ENCODE measurements around the gene C2.

The C2 gene

DNA sequence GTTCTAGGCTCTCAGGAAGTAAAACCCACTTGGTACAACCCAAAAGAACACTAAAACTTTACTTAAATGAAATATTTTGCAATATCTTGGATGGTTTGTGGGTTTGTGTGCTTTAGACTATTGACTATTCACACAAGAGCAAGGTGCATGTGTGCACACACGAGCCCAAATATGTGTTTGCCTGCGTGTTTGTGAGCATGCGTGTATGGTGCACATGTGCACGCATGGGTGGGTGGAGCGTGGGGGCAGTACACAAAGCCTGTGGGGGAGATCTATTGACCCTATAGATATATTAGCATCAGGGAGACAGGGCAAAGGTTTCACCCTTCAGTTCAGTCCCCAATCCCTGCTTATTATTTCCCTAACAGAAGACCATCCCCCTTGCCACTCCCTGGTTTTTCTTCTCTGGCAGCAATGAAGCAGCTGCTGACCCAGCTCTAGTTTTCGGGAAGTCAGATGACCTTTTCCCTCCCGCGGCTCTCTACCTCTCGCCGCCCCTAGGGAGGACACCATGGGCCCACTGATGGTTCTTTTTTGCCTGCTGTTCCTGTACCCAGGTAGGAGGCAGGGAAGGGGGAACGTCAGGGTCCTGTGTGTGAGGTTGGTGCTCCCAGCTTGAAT lies at the start of gene C2:
TSS of gene C2 (plus strand) at position 476 of the 621 bp plus-strand sequence. CDS start at position 512, 36 bp downstream.
- DNase-seq (ENCODE audit: insufficient read length, low spot score): no peak
- FAIRE-seq: no peak
- no peak for TF ChIP-seq POLR2A (IDR thresholded peaks at IDR 0.05; ENCODE audit: low read depth, low read length)

DNA sequence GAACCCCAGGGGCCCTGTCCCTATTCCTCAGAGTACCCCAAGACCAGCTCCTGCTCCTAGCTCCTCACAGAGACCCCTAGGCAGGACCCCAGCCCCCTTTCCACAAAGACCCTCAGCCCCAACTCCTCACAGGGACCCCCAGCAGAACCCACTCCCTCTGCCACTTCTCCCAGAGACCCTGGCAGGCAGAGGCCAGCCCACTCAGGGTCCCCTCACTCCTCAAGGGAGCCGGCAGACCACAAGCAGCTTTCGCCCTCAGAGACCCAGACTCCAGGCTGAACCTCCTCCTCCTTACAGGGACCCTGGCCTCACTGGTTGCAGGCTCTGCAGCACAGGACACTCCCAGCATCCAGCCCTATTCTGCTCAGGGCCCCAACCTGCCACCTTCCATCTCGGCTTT lies 49.3 kb upstream of the C2 start:
- DNase-seq (ENCODE audit: insufficient read length, low spot score) (no peak), FAIRE-seq (no peak)
- TF ChIP-seq POLR2A (IDR thresholded peaks at IDR 0.05; ENCODE audit: low read depth, low read length): no peak

DNA sequence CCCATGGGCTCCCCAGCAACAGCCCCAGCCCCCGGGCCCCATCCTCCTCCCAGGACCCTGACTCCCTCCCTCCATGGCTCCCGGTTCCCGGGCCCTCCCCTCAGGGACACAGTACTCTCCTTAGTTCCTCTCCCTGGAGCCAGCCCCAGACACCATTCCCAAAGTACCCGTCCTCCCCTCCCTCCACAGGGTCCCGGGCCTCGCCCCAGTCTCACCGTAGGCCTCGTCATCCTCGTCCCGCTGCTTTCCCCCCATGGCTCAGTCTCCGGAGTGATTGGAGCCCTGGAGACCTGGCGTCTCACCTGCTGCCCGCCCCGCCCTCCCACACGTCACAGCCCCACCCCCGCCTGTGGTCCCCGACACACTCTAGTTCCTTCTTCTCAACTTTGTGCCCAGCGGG lies 48.8 kb upstream of the C2 start, which contains the start of gene SLC44A4:
TSS of gene SLC44A4 (minus strand) at position 272 of the 400 bp plus-strand sequence. CDS start at position 255, 17 bp downstream.
- no peak for DNase-seq (ENCODE audit: insufficient read length, low spot score)
- no peak for FAIRE-seq
- TF ChIP-seq POLR2A (IDR thresholded peaks at IDR 0.05; ENCODE audit: low read depth, low read length): no peak

DNA sequence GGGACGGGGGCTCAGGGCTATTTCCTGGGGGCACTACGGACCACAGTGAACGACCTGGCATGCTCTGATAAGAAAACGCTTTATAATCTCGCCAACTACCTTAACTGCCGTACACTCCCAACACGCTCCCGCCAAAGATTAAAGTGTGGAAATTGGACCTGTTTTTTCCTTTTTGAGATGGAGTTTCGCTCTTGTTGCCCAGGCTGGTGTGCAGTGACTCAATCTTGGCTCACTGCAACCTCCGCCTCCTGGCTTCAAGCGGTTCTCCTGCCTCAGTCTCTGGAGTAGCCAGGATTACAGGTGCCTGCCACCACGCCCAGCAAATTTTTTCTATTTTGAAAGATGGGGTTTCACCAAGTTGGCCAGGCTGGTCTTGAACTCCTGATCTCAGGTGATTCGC lies 48.4 kb upstream of the C2 start:
- DNase-seq (ENCODE audit: insufficient read length, low spot score) (no peak), FAIRE-seq (no peak)
- TF ChIP-seq POLR2A (IDR thresholded peaks at IDR 0.05; ENCODE audit: low read depth, low read length): no peak

DNA sequence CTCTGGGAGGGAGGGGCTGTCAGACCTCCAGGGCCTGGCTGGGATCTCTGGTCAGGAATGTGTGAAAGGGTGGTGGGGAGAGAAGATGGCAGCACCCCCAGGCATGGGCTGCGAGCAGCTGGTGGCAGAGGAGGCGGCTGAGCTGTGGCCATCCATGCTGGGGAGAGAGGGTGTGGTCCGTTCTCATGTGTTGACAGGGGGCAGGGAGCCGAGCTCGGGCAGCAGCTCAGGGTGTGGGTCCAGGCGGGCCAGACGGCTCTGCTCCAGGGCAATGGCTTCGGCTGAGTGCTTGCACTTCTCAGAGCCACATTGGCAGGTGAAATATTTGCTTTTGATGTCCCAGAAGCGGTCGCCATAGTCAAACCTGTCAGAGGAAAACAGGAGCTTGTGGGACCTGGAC lies 47.6 kb upstream of the C2 start:
- no peak for DNase-seq (ENCODE audit: insufficient read length, low spot score)
- no peak for TF ChIP-seq POLR2A (IDR thresholded peaks at IDR 0.05; ENCODE audit: low read depth, low read length)
- FAIRE-seq: no peak

DNA sequence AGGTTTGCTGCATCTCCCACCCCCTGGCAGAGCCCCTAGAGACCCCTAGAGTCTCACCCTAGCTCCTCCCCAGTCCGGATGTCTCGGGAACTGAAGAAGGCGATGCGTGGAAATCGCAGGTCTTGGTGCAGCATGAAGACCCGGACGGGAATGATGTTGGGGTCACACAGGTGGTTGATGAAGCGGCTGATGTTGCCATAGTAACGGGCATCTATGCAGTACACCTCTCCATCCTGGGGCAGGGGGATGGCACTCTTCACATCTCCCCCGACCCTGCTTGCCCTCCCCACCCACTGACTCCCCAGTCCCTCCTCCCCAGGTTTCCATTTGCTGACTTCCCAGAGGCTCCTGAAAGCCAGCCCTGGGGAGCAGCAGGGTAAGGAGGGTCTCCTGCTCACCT lies 46.9 kb upstream of the C2 start:
- TF ChIP-seq POLR2A (IDR thresholded peaks at IDR 0.05; ENCODE audit: low read depth, low read length): no peak
- no peak for FAIRE-seq
- DNase-seq (ENCODE audit: insufficient read length, low spot score): no peak

DNA sequence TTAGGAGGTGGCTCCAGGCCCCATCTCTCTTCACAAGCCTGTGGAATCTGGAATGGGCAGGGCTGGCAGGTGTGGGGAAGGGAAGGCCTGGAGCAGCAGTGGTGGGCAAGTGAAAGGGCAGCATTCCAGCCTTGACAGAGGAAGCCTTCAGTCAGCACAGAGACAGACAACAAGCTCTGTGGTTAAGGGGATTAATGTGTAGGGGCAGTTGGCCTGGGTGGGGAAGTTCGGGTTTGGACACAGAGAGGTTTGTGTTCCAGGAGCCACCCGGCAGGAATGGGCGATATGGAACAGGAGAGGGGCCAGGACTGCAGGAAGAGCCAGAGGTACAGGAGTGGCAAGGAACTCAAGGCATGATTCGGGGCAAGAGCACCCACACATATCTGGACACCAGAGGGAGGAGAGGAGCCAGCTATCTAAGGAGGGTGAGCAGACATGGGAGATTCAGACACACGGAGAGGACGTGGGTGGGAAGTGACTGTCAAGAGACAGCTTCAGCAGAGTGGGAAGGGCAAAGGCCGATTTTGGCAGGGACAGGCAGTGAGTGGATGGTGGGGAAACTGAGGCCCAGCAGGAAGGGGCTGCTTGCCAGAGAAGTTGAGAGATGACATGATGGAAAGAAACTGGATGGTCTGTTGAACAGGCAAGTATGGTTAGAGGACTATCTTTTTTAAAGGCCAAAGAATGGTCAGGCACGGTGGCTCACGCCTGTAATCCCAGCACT lies 46.2 kb upstream of the C2 start:
- no peak for DNase-seq (ENCODE audit: insufficient read length, low spot score)
- FAIRE-seq: no peak
- TF ChIP-seq POLR2A (IDR thresholded peaks at IDR 0.05; ENCODE audit: low read depth, low read length): no peak

DNA sequence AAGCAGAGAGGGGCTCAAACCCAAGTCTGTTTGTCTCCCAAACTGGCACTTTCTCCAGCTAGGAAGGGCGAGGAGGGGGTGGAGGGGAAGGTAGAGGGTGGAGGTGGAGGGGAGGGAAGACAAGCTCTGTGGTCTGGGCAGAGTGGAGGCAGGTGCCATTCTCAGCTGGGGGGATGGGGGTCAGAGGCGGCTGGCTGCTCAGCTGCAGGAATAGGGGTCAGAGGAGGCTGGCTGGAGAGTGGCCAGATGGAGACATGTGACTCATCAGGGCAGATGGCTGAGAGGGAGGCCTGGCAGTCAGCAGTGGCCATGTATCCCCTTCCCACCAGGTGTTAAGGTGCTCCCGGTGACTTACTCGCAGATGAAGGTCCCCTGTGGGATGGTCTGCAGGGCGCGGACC lies 45.2 kb upstream of the C2 start:
- FAIRE-seq (no peak), DNase-seq (ENCODE audit: insufficient read length, low spot score) (peak; percentile 70)
- TF ChIP-seq POLR2A (IDR thresholded peaks at IDR 0.05; ENCODE audit: low read depth, low read length): no peak

DNA sequence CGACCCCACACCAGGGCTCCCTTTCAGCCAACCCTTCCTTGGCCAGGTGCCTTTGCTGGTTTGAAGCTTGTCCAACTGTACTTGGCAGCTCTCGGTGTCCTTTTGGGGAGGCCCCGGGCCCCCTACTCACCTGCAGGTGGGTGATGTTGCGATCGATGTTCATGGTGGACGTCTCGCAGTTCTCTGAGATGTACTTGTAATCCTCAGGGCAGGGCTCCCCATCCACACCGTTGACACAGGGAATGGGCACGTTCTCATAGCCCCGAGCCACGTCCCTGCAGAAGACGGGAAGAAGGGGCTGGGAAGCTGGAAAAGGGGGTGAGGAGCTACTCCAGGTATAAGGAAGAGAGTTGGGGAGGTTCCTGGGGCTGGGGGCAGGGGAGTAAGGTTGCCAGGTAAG lies 43.8 kb upstream of the C2 start:
- DNase-seq (ENCODE audit: insufficient read length, low spot score): no peak
- TF ChIP-seq POLR2A (IDR thresholded peaks at IDR 0.05; ENCODE audit: low read depth, low read length): no peak
- no peak for FAIRE-seq

DNA sequence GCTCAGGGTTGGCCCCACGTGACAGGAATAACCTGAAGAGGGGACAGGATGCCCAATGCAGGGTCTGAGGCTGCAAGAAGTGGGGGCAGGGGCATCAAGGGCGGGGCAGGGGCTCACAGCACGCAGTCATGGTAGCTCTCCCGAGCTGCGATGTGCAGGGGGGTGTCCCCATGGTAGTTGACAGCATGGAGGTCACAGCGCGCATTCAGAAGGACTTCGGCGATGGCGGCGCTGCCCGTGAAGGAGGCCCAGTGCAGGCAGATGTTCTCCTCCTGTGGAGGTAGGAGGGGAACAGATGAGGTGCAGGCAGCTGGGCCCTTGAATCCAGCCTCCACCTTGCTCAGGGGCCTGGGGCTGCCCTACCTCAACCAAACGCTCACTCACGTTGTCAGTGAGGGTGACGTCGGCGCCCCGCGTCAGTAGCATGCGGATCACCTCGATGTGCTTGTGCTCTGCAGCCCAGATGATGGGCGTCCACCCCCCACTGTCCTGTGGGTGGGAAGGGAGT lies 42.9 kb upstream of the C2 start:
- no peak for TF ChIP-seq POLR2A (IDR thresholded peaks at IDR 0.05; ENCODE audit: low read depth, low read length)
- DNase-seq (ENCODE audit: insufficient read length, low spot score) (no peak), FAIRE-seq (no peak)

DNA sequence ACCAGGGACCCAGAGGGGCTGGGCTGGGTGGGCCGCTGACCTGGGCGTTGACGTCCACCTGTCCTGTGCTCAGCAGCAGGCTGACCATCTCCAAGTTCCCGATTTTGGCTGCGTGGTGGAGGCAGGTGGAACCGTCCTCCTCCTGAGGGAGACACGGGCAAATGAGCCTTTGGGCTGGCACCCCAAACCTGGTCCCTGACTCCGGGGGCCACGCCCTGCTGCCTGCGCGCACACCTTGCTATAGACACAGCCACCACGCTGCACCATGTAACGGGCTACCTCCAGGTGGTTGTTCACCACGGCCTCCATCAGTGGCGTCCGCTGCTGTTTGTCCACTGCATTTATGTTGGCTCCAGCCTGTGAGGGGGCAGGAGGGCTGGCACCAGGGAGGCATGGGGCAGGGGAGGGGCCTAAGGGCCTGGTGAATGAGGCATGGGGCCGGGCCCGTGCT lies 41.0 kb upstream of the C2 start:
- DNase-seq (ENCODE audit: insufficient read length, low spot score) (no peak), FAIRE-seq (no peak)
- TF ChIP-seq POLR2A (IDR thresholded peaks at IDR 0.05; ENCODE audit: low read depth, low read length): no peak

DNA sequence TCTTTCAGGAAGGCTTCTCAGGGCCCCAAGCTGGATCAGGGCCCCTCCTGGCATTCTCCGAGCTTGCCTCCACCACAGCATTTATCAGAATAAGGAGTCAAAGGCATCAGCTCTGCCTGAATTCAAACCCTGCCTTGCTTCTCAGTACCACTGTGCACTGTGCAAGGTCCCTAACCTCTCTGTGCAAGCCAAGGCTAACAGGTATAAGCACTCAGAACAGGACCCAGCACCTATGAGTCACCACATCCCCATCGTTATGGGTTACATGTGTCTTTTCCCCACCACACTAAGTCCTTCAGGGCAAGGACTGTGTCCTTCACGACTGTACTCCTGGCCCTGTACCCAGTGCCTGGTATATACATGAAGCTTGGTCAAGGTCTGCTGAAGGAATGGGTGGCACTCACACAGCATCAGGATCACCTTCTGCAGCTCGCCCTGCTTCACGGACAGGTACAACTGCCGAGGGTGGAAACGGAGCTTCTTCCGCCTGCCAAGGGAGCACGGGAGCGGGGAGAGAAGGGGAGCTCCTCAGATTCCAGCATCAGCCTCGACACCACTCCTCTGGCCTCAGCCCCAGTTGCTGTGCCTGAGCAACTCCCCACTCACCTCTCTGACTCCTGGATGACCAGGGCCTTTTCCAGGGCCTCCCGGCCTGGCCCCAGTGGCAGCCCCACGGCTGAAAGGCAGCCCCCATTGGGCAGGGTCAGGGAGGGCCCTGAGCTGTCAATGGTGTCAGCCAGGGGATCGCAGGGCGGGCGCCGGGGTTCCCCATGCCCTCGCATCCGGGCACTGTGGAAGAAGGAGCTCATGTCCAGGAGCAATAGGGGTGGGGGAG lies 40.1 kb upstream of the C2 start:
- TF ChIP-seq POLR2A (IDR thresholded peaks at IDR 0.05; ENCODE audit: low read depth, low read length): no peak
- DNase-seq (ENCODE audit: insufficient read length, low spot score) (no peak), FAIRE-seq (no peak)

DNA sequence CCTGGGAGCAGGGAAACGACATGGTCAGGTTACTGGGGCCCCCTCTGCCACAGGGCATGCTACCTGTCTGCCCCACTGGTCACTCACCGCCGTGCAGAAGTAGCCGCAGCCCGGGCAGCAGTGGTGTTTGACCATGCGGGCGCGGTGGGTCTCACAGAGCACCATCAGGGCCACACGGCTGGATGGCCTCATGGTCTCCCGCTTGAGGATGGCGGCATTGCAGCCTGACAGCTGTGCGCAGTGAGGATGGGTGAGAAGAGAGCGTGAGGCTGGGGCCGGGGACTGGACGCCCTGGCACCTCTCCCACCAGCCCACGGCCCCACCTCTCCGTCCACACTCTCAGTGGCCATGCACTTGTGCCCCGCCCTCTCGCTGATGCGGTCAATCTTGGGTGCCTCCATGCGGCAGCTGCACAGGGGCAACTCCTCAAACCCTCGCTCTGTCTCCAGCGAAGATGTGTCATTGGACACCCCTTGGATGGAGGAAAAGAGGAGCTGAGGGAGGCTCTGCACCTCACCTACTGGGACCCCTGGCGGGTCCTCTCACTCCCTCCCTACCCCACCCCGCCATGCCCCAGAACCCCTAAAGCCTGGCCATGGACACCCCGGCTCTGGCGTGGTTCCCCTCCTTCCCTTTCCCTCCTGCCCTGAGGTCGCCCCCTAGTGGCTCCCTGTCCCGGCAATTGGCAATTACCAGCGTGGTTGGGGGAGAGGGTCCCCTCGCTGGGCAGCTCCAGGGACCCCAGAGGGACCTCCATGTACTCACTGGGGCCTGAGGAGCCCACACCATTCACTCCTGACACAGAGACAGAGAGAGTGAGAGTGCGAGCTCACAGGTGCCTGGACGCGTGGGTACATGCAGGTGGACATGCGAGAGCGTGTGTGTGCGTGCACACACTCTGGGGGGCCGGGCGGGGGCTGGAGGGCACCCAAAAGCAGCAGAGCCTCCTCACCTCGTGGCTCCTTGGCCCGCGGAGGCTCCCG lies 39.0 kb upstream of the C2 start:
- no peak for FAIRE-seq

More for the DNA sequence above, 39.0 kb upstream of the C2 start:
- DNase-seq (ENCODE audit: insufficient read length, low spot score): no peak
- TF ChIP-seq POLR2A (IDR thresholded peaks at IDR 0.05; ENCODE audit: low read depth, low read length): no peak
